ENCODE results near the gene ARL3. TPM values are rescaled to one million over a fixed set of nuclear protein-coding genes. Genes with fewer than 3 reads are reported as not detected.

ARL3 gene
- total RNA-seq, 1 donor from 2014 or later = 20.3 TPM

- DNase-seq = no peak
- no peaks in the 10 kb centered on the region for H3K36me3 Mint-ChIP-seq (ENCODE audit: unreplicated experiment)
- peaks cover 5% of the 10 kb centered on the region for H3K27me3 Mint-ChIP-seq (ENCODE audit: unreplicated experiment)
- peaks cover 9% of the 10 kb centered on the region for H3K9me3 Mint-ChIP-seq (ENCODE audit: unreplicated experiment)
- peak overlapping the region; percentile 80 for H3K4me3 Mint-ChIP-seq (ENCODE audit: unreplicated experiment)
- peaks cover 68% of the 10 kb centered on the region for H3K4me1 Mint-ChIP-seq (ENCODE audit: low read depth, unreplicated experiment)
- TF ChIP-seq CTCF (IDR thresholded peaks at IDR 0.05; ENCODE audit: partially characterized antibody, unreplicated experiment) = no peak
- peak overlapping the region; percentile 95 for H3K27ac Mint-ChIP-seq (ENCODE audit: unreplicated experiment)
These were observed 40.9 kb downstream of the ARL3 start for GRCh38 chr10:102673236-102673818.

- no peak for DNase-seq
These were observed 43.2 kb downstream of the ARL3 start for GRCh38 chr10:102670871-102671434.

GRCh38 chr10:102670065-102670670 lies 44.0 kb downstream of the ARL3 start:
- Mint-ChIP-seq H3K36me3 (ENCODE audit: unreplicated experiment) (no peaks in the 10 kb centered on the region), H3K4me1 (ENCODE audit: low read depth, unreplicated experiment) (peaks cover 51% of the 10 kb centered on the region)
- DNase-seq = no peak

More at GRCh38 chr10:102670871-102671434, 43.2 kb downstream of the ARL3 start:
- Mint-ChIP-seq H3K36me3 (ENCODE audit: unreplicated experiment) (no peaks in the 10 kb centered on the region), H3K27me3 (ENCODE audit: unreplicated experiment) (peaks cover 5% of the 10 kb centered on the region), H3K4me1 (ENCODE audit: low read depth, unreplicated experiment) (peaks cover 56% of the 10 kb centered on the region), H3K9me3 (ENCODE audit: unreplicated experiment) (peaks cover 9% of the 10 kb centered on the region), H3K4me3 (ENCODE audit: unreplicated experiment) (peak overlapping the region; percentile 57), H3K27ac (ENCODE audit: unreplicated experiment) (peak overlapping the region; percentile 83)
- no peak for TF ChIP-seq CTCF (IDR thresholded peaks at IDR 0.05; ENCODE audit: partially characterized antibody, unreplicated experiment)

GRCh38 chr10:102669206-102670064 lies 44.8 kb downstream of the ARL3 start:
- Mint-ChIP-seq H3K9me3 (ENCODE audit: unreplicated experiment) (peaks cover 6% of the 10 kb centered on the region), H3K27ac (ENCODE audit: unreplicated experiment) (peak overlapping the region; percentile 83), H3K4me1 (ENCODE audit: low read depth, unreplicated experiment) (peaks cover 46% of the 10 kb centered on the region), H3K4me3 (ENCODE audit: unreplicated experiment) (peak overlapping the region; percentile 57), H3K36me3 (ENCODE audit: unreplicated experiment) (no peaks in the 10 kb centered on the region), H3K27me3 (ENCODE audit: unreplicated experiment) (peaks cover 5% of the 10 kb centered on the region)
- no peak for DNase-seq
- no peak for TF ChIP-seq CTCF (IDR thresholded peaks at IDR 0.05; ENCODE audit: partially characterized antibody, unreplicated experiment)

More at GRCh38 chr10:102670065-102670670, 44.0 kb downstream of the ARL3 start:
- Mint-ChIP-seq H3K9me3 (ENCODE audit: unreplicated experiment) (peaks cover 9% of the 10 kb centered on the region), H3K4me3 (ENCODE audit: unreplicated experiment) (peak overlapping the region; percentile 57), H3K27ac (ENCODE audit: unreplicated experiment) (peak overlapping the region; percentile 83), H3K27me3 (ENCODE audit: unreplicated experiment) (peaks cover 6% of the 10 kb centered on the region)
- no peak for TF ChIP-seq CTCF (IDR thresholded peaks at IDR 0.05; ENCODE audit: partially characterized antibody, unreplicated experiment)
